BE2C (cell line): ENCODE measurements around the gene ELF5.

Experiments
- DNase-seq: peaks from one replicate; pipeline ENCODE4 v3.0.0-alpha.2; 2020
- H3K27me3 ChIP-seq: fragments of 250-450 bp; sonication (Bioruptor Pico); 2 replicates; pipeline ENCODE4 v1.5.1; 2020; ENCODE audit warnings: mild to moderate bottlenecking
- H3K36me3 ChIP-seq: fragments of 250-450 bp; sonication (Bioruptor Pico); 2 replicates; pipeline ENCODE4 v1.5.1; 2020; ENCODE audit warnings: mild to moderate bottlenecking
- H3K4me1 ChIP-seq: fragments of 250-450 bp; sonication (Bioruptor Pico); 2 replicates; pipeline ENCODE4 v1.5.1; 2020
- H3K4me3 ChIP-seq: 2 replicates; pipeline ENCODE4 v1.5.1; 2011; ENCODE audit warnings: low read depth, low read length
- H3K9me3 ChIP-seq: fragments of 250-450 bp; sonication (Bioruptor Pico); 2 replicates; pipeline ENCODE4 v1.5.1; 2020
- TF ChIP-seq, protein P1 (sequence below): IDR thresholded peaks from 2 replicates; pipeline ENCODE4 v1.5.1; 2012; ENCODE audit warnings: mild to moderate bottlenecking, low read depth, low read length

ELF5 gene

DNA sequence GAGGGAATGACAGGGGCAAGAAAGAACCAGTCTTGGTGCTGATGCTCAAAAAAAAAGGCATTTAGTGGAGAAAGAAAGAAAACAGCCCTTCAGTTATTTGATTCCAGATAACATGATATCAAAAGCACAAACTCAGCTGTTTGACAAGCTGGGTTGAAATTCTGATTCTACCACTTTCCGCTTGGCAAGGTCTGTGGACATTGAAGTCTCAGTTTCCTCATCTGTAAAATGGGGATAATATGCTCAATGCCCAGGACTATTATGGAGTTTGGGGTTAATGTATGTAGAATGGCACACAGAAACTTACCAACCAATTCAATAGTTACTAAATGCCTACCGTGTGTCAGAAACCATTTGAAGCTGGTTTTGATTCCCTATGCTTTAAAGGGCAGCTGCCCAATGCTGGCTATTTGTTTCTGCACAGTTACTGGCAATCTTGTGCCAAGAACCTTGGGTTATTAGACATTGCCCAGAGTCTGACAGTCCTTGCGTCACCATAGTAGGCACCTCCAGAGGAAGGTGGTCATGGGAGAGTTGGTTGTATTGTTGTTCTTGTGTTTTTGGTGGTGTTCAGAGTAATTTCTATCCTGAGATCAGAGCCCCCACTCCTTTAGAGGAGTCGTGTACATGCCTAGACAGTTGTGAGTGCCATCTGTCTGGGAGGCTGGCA is 19.5 kb downstream of the ELF5 start:
- Histone ChIP-seq H3K4me1 (no peaks in the 10 kb centered on the region), H3K4me3 (no peak overlapping the region), H3K27me3 (no peaks in the 10 kb centered on the region), H3K36me3 (no peaks in the 10 kb centered on the region), H3K9me3 (no peaks in the 10 kb centered on the region)
- DNase-seq: no peak
- TF ChIP-seq, protein P1, sequence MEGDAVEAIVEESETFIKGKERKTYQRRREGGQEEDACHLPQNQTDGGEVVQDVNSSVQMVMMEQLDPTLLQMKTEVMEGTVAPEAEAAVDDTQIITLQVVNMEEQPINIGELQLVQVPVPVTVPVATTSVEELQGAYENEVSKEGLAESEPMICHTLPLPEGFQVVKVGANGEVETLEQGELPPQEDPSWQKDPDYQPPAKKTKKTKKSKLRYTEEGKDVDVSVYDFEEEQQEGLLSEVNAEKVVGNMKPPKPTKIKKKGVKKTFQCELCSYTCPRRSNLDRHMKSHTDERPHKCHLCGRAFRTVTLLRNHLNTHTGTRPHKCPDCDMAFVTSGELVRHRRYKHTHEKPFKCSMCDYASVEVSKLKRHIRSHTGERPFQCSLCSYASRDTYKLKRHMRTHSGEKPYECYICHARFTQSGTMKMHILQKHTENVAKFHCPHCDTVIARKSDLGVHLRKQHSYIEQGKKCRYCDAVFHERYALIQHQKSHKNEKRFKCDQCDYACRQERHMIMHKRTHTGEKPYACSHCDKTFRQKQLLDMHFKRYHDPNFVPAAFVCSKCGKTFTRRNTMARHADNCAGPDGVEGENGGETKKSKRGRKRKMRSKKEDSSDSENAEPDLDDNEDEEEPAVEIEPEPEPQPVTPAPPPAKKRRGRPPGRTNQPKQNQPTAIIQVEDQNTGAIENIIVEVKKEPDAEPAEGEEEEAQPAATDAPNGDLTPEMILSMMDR: no peak

- TF ChIP-seq, protein P1: no peak
Measured at GRCh38 chr11:34493468-34493867, 20.1 kb downstream of the ELF5 start.

GRCh38 chr11:34492806-34493414 is 20.7 kb downstream of the ELF5 start:
- no peaks in the 10 kb centered on the region for H3K36me3 ChIP-seq
- TF ChIP-seq, protein P1: peak; percentile 49
- H3K4me3 ChIP-seq: no peak overlapping the region
- H3K27me3 ChIP-seq: no peaks in the 10 kb centered on the region
- no peaks in the 10 kb centered on the region for H3K4me1 ChIP-seq
- H3K9me3 ChIP-seq: no peaks in the 10 kb centered on the region
- peak; percentile 46 for DNase-seq

More at GRCh38 chr11:34493468-34493867, 20.1 kb downstream of the ELF5 start:
- no peak for DNase-seq
- Histone ChIP-seq H3K27me3 (no peaks in the 10 kb centered on the region), H3K9me3 (no peaks in the 10 kb centered on the region), H3K4me1 (no peaks in the 10 kb centered on the region), H3K36me3 (no peaks in the 10 kb centered on the region), H3K4me3 (no peak overlapping the region)

GRCh38 chr11:34490304-34490703 is 23.3 kb downstream of the ELF5 start:
- H3K4me3 ChIP-seq: no peak overlapping the region
- H3K36me3 ChIP-seq: no peaks in the 10 kb centered on the region
- no peaks in the 10 kb centered on the region for H3K9me3 ChIP-seq
- H3K27me3 ChIP-seq: no peaks in the 10 kb centered on the region
- no peak for DNase-seq
- no peaks in the 10 kb centered on the region for H3K4me1 ChIP-seq
- TF ChIP-seq, protein P1: no peak

DNA sequence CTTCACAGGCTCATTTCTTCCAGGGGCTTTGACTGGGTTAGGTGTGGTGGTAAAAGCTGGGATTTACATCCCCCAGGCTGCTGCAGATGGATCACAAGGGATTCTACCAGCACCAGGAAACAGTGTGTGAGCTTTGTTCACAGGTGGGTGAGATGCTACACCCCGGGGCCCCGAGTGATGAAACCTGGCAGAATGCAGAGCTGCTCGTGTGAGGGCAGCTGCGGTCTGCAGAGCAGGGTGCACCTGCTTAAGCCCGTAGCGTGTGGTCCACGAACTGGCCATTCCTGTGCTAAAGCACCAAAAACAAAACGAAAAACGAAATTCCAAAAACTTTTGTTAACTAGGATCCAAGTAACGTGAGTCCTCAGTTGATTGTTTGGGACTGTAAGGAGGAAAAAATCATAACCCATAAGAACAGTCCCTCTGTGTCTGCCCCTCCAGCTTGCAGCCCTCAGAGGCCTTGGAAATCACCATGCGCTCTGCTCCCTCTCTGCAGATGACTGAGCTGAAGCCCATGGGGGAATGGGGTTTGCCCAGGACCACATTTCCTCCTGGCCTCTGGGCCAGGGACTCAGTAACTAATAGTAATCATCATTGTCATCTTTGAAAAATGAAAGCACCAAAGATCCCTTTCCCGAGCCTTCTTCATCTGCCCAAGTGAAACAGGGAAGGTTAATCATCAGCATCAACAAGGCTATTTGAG is 24.6 kb downstream of the ELF5 start:
- TF ChIP-seq, protein P1: no peak
- H3K4me1 ChIP-seq: no peaks in the 10 kb centered on the region
- H3K27me3 ChIP-seq: no peaks in the 10 kb centered on the region
- H3K9me3 ChIP-seq: no peaks in the 10 kb centered on the region
- H3K4me3 ChIP-seq: no peak overlapping the region
- no peaks in the 10 kb centered on the region for H3K36me3 ChIP-seq
- no peak for DNase-seq

- no peaks in the 10 kb centered on the region for H3K27me3 ChIP-seq
- no peaks in the 10 kb centered on the region for H3K36me3 ChIP-seq
- TF ChIP-seq, protein P1: no peak
- H3K9me3 ChIP-seq: no peaks in the 10 kb centered on the region
- H3K4me3 ChIP-seq: no peak overlapping the region
- no peak for DNase-seq
- H3K4me1 ChIP-seq: no peaks in the 10 kb centered on the region
Measured at GRCh38 chr11:34487430-34487829, 26.2 kb downstream of the ELF5 start.
